GM21390 (cell line): ENCODE measurements around the gene GRB7.
"Not testable (repeated sequence)": the region's sequence is repeated elsewhere in the genome, so short reads cannot be mapped to it uniquely, and the experiment has no call there.

ENCODE experiments used
- ATAC-seq: cut with Tn5 transposase; IDR thresholded peaks from one replicate; pipeline ENCODE4 v1.9.1; 2021; ENCODE audit not compliant: unreplicated experiment

Gene GRB7

GRCh38 chr17:39737760-39738567 is at the start of gene GRB7:
Gene GRB7, plus strand, starts transcription at chr17:39737938. Its CDS starts 4,364 bp downstream, at chr17:39742302.
- no peak for ATAC-seq

- no peak for ATAC-seq
These were observed 49.3 kb upstream of the GRB7 start for GRCh38 chr17:39688475-39688835.

GRCh38 chr17:39688945-39689344 is 48.8 kb upstream of the GRB7 start:
- no peak for ATAC-seq

- ATAC-seq = no peak
These were observed 43.1 kb upstream of the GRB7 start for GRCh38 chr17:39694593-39694992.

- ATAC-seq = no peak
These were observed 42.7 kb upstream of the GRB7 start for GRCh38 chr17:39695089-39695474.

- ATAC-seq = no peak
These were observed 41.0 kb upstream of the GRB7 start for GRCh38 chr17:39696731-39697130.

GRCh38 chr17:39697961-39698360 is 39.8 kb upstream of the GRB7 start:
- no peak for ATAC-seq

GRCh38 chr17:39699157-39699817 is 38.5 kb upstream of the GRB7 start:
- ATAC-seq = not testable (repeated sequence)

- ATAC-seq = no peak
These were observed 38.0 kb upstream of the GRB7 start, which contains the start of gene ERBB2 for GRCh38 chr17:39699818-39700147. Gene ERBB2, plus strand, starts transcription at chr17:39700064. Its CDS starts 175 bp downstream, at chr17:39700239.

GRCh38 chr17:39700148-39700987 is 37.4 kb upstream of the GRB7 start:
- ATAC-seq = no peak

- ATAC-seq = no peak
These were observed 36.5 kb upstream of the GRB7 start for GRCh38 chr17:39701012-39701783.

- ATAC-seq = no peak
These were observed 35.8 kb upstream of the GRB7 start for GRCh38 chr17:39701784-39702422.

GRCh38 chr17:39702901-39703893 is 34.5 kb upstream of the GRB7 start:
- ATAC-seq = no peak

GRCh38 chr17:39703913-39704312 is 33.8 kb upstream of the GRB7 start:
- ATAC-seq = no peak

- no peak for ATAC-seq
These were observed 32.8 kb upstream of the GRB7 start for GRCh38 chr17:39704821-39705551.

- no peak for ATAC-seq
These were observed 31.9 kb upstream of the GRB7 start for GRCh38 chr17:39705786-39706348.

GRCh38 chr17:39706383-39706782 is 31.4 kb upstream of the GRB7 start:
- ATAC-seq = no peak

- no peak for ATAC-seq
These were observed 30.8 kb upstream of the GRB7 start for GRCh38 chr17:39706921-39707337.
